SK-N-SH (cell line): ENCODE data around the gene NIT2. TPM values are rescaled to one million over a fixed set of nuclear protein-coding genes. Genes with fewer than 3 reads are reported as not detected.

Experiments
- CTCF ChIA-PET: fragments of 300-600, 350-600 bp; formaldehyde crosslinking; extraction: SDS; loops from one replicate; lab custom pipeline; 2021; lab: Yijun Ruan, JAX
- POLR2A ChIA-PET: fragments of 350-600 bp; sonication (Branson Sonifier 250); formaldehyde crosslinking; extraction: SDS; loops from one replicate; lab custom pipeline; 2020; ENCODE audit warnings: antibody characterized with exemption, inconsistent platforms; lab: Yijun Ruan, JAX
- DNase-seq: peaks from one replicate; pipeline ENCODE4 v3.0.0; 2012
- H2AFZ ChIP-seq: fragments of 200-600 bp; sonication (generic); 2 replicates; pipeline ENCODE4 v1.8.1; 2016; ENCODE audit warnings: antibody characterized with exemption, mild to moderate bottlenecking, low read depth
- H3F3A ChIP-seq: fragments of 200-600 bp; sonication (generic); replicated peaks from 2 replicates; pipeline ENCODE3; 2016; ENCODE audit warnings: antibody characterized with exemption, mild to moderate bottlenecking; ENCODE audit not compliant: insufficient read depth
- H3K27ac ChIP-seq, 2 experiments: fragments of 200-500 bp in 1 of 2; fragments of 200-600 bp in 1 of 2; sonication (Bioruptor generic) in 1 of 2; sonication (generic), shearing (Covaris generic) in 1 of 2; 2 replicates each; pipeline versions ENCODE4 v1.5.1 to v1.6.1; 2014 to 2016; ENCODE audit warnings: low read depth in 2 of 2, inconsistent platforms in 1 of 2, low read length in 1 of 2, mild to moderate bottlenecking in 1 of 2, mixed read lengths in 1 of 2
- H3K27me3 ChIP-seq: fragments of 200-600 bp; sonication (generic), shearing (Covaris generic); 2 replicates; pipeline ENCODE4 v1.6.1; 2016; ENCODE audit warnings: mixed run types; ENCODE audit not compliant: insufficient read depth
- H3K36me3 ChIP-seq, 2 experiments: fragments of 200-500 bp in 1 of 2; fragments of 200-600 bp in 1 of 2; sonication (Bioruptor generic) in 1 of 2; sonication (generic) in 1 of 2; replicated peaks in 1 of 2; 2 replicates each; pipeline versions ENCODE3 to v1.5.1; 2014 to 2016; ENCODE audit warnings: low read length in 1 of 2, mild to moderate bottlenecking in 1 of 2; ENCODE audit not compliant: insufficient read depth in 2 of 2, control insufficient read depth in 1 of 2
- H3K4me1 ChIP-seq, 2 experiments: fragments of 200-500 bp in 1 of 2; fragments of 200-600 bp in 1 of 2; sonication (Bioruptor generic) in 1 of 2; sonication (generic), shearing (Covaris generic) in 1 of 2; 2 replicates each; pipeline versions ENCODE4 v1.5.1 to v1.6.1; 2014 to 2016; ENCODE audit warnings: low read depth in 1 of 2, low read length in 1 of 2, mixed run types in 1 of 2; ENCODE audit not compliant: insufficient read depth in 2 of 2, control insufficient read depth in 1 of 2
- H3K4me2 ChIP-seq: fragments of 200-600 bp; sonication (generic), shearing (Covaris generic); 2 replicates; pipeline ENCODE4 v1.6.1; 2017; ENCODE audit warnings: mixed run types
- H3K4me3 ChIP-seq, 2 experiments: fragments of 200-500 bp in 1 of 2; fragments of 200-600 bp in 1 of 2; sonication (Bioruptor generic) in 1 of 2; sonication (generic), shearing (Covaris generic) in 1 of 2; 2 replicates each; pipeline versions ENCODE4 v1.5.1 to v1.8.1; 2014 to 2016; ENCODE audit warnings: low read depth in 2 of 2, inconsistent platforms in 1 of 2, low read length in 1 of 2, mild to moderate bottlenecking in 1 of 2, mixed read lengths in 1 of 2, moderate library complexity in 1 of 2
- H3K79me2 ChIP-seq: fragments of 200-600 bp; sonication (generic); 2 replicates; pipeline ENCODE4 v1.8.1; 2017; ENCODE audit warnings: mild to moderate bottlenecking; ENCODE audit not compliant: insufficient read depth
- H3K9ac ChIP-seq: fragments of 200-600 bp; sonication (generic); 2 replicates; pipeline ENCODE4 v1.6.1; 2017; ENCODE audit warnings: mixed run types
- H3K9me2 ChIP-seq: fragments of 200-600 bp; sonication (generic); 2 replicates; pipeline ENCODE4 v1.6.1; 2017; ENCODE audit warnings: mixed run types
- H3K9me3 ChIP-seq: fragments of 200-600 bp; sonication (generic); 2 replicates; pipeline ENCODE4 v1.6.1; 2017; ENCODE audit warnings: mixed run types, mild to moderate bottlenecking, moderate library complexity
- H4K20me1 ChIP-seq: fragments of 200-600 bp; sonication (generic); 2 replicates; pipeline ENCODE4 v1.6.1; 2017; ENCODE audit warnings: mild to moderate bottlenecking, mixed run types; ENCODE audit not compliant: insufficient read depth
- CHD2 ChIP-seq: fragments of 150-350 bp; IDR thresholded peaks from 2 replicates; pipeline ENCODE4 v1.6.1; 2018; ENCODE audit warnings: low read length; ENCODE audit not compliant: partially characterized antibody
- EP300 ChIP-seq, 2 experiments: IDR thresholded peaks; 2 replicates each; pipeline versions ENCODE4 v1.4.0 to v1.6.1; 2012; ENCODE audit warnings: borderline replicate concordance in 1 of 2, low read depth in 1 of 2, low read length in 1 of 2
- FOXJ3 ChIP-seq: sonication (generic); formaldehyde crosslinking; IDR thresholded peaks from 2 replicates; pipeline ENCODE4 v1.5.1; 2020; ENCODE audit warnings: mild to moderate bottlenecking, missing genetic modification reagents
- FOXM1 ChIP-seq: IDR thresholded peaks from 2 replicates; pipeline ENCODE4 v1.4.0; 2012; ENCODE audit warnings: low read depth, mild to moderate bottlenecking
- GATA2 ChIP-seq: sonication (generic); formaldehyde crosslinking; IDR thresholded peaks from 2 replicates; pipeline ENCODE4 v1.5.0; 2020; ENCODE audit warnings: mild to moderate bottlenecking, missing genetic modification reagents
- MEF2A ChIP-seq: IDR thresholded peaks from 2 replicates; pipeline ENCODE4 v1.4.0; 2012; ENCODE audit warnings: low read depth, borderline replicate concordance
- POLR2AphosphoS5 ChIP-seq: IDR thresholded peaks from 2 replicates; pipeline ENCODE4 v1.6.1; 2012; ENCODE audit warnings: low read depth, low read length
- RAD21 ChIP-seq: IDR thresholded peaks from 2 replicates; pipeline ENCODE4 v1.6.1; 2012; ENCODE audit warnings: mild to moderate bottlenecking, low read length
- RCOR1 ChIP-seq: fragments of 150-350 bp; IDR thresholded peaks from 2 replicates; pipeline ENCODE4 v1.6.1; 2017; ENCODE audit warnings: antibody characterized with exemption, low read length
- RXRA ChIP-seq: IDR thresholded peaks from 2 replicates; pipeline ENCODE4 v1.4.0; 2012; ENCODE audit warnings: low read depth, mild to moderate bottlenecking, borderline replicate concordance
- SIN3A ChIP-seq: IDR thresholded peaks from 2 replicates; pipeline ENCODE4 v1.6.1; 2012; ENCODE audit warnings: low read depth, mild to moderate bottlenecking, low read length, moderate library complexity, borderline replicate concordance
- YY1 ChIP-seq: IDR thresholded peaks from 2 replicates; pipeline ENCODE4 v1.4.0; 2012; ENCODE audit warnings: low read depth, mild to moderate bottlenecking
- WGBS: methylation state at CpG from one replicate; pipeline ENCODE4 v1.1.6; 2017; ENCODE audit warnings: low lambda C conversion rate; 5-methylcytosine and 5-hydroxymethylcytosine counted together
- polyA plus RNA-seq, 3 experiments: library from polyadenylated mRNA; depleted of rRNA; stranded (reverse); fragments of >200 nt; gene quantifications; 2 replicates each; pipeline ENCODE4 v1.2.3, GENCODE V29; 2012
- TF ChIP-seq, protein P1 (sequence below): IDR thresholded peaks from 2 replicates; pipeline ENCODE4 v1.4.0; 2012; ENCODE audit warnings: low read depth

The NIT2 gene
- polyA plus RNA-seq, 1 of the 3 experiments (the other 2 are of a cell fraction), result 28.6 TPM

DNA sequence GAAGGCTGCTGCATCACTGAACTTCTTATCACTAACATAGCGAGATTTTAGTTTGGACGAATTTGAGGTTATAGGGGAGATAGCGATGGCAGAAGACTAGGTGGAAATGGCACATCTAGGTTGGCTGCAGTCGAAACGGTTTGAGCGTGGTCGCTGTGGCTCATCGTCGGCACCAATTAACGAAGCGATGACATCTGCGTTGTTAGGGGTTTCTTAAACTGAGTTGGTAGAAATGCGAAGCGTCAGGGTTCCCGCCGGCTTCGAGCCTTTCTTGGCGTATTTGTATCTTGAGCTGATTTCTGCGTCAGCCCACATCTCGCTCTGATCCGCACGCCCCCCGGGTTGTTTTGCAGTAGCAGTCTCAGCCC lies 67.1 kb downstream of the NIT2 start:
- Histone ChIP-seq H2AFZ (peak overlapping the region; percentile 93), H3K9ac (peak overlapping the region; percentile 83), H3K9me2 (no peaks in the 10 kb centered on the region), H3K9me3 (no peaks in the 10 kb centered on the region), H3K4me2 (peak overlapping the region; percentile 89), H3K36me3 (peaks cover 0 to 5% of the 10 kb centered on the region in 2 experiments), H3K27ac (peak overlapping the region; percentile 94 to 99), H3K79me2 (peaks cover 85% of the 10 kb centered on the region), H3K27me3 (no peaks in the 10 kb centered on the region), H3K4me1 (peaks cover 0 to 13% of the 10 kb centered on the region in 2 experiments; a peak in 3 of 4 replicates), H3K4me3 (peak overlapping the region; percentile 87 to 97), H4K20me1 (peaks cover 26% of the 10 kb centered on the region), H3F3A (peaks cover 3% of the 10 kb centered on the region)
- peak; percentile 20 for DNase-seq
- ChIA-PET CTCF (interaction anchor here (0.7 to 1.5 kb wide), 7 partner anchors 62 to 570 kb away, joined by 3 read pairs; partner anchors contain the start of gene TMEM45A), POLR2A (interaction anchor here (0.6 to 2.6 kb wide), 7 partner anchors 13 to 1169 kb away, joined by 3 to 6 read pairs (median 3); partner anchors contain the start of gene TMEM45A)
- WGBS, result 2% methylated on average over 23 of the region's 23 CpGs
- TF ChIP-seq YY1, result 0 out of 2 replicates have a peak, but pooled peaks have one; percentile 14
- no peak for TF ChIP-seq FOXJ3 (CRISPR knock-in tag)
- no peak for TF ChIP-seq RAD21
- TF ChIP-seq CHD2, result no peak
- TF ChIP-seq EP300 (IDR thresholded peaks at IDR 0.05; ENCODE audit: borderline replicate concordance in 1 of 2, low read depth in 1 of 2, low read length in 1 of 2), result no peak
- TF ChIP-seq FOXM1, result 0 out of 2 replicates have a peak, but pooled peaks have one; percentile 21

- peaks cover 3% of the 10 kb centered on the region for H3F3A ChIP-seq
- peak overlapping the region; percentile 83 for H3K9ac ChIP-seq
- peak; percentile 25 for DNase-seq
- H3K9me3 ChIP-seq, result peaks cover under 1% of the 10 kb centered on the region; the same call in 1 of the 2 replicates
- peaks cover 0 to 13% of the 10 kb centered on the region in 2 experiments; a peak in 3 of 4 replicates for H3K4me1 ChIP-seq
- no peaks in the 10 kb centered on the region for H3K27me3 ChIP-seq
- peak overlapping the region; percentile 94 to 99 for H3K27ac ChIP-seq
- ChIA-PET CTCF (interaction anchor here (0.7 to 2.5 kb wide), 5 partner anchors 30 to 571 kb away, joined by 3 to 8 read pairs (median 3); no protein-coding TSS in a partner anchor), POLR2A (interaction anchor here (1.2 to 2.6 kb wide), 2 partner anchors 91 to 109 kb away, joined by 3 to 6 read pairs; partner anchors contain the start of gene TMEM45A)
- peaks cover 85% of the 10 kb centered on the region for H3K79me2 ChIP-seq
- peak; percentile 44 for TF ChIP-seq RCOR1
- no peak for TF ChIP-seq FOXJ3 (CRISPR knock-in tag)
- TF ChIP-seq, protein P1, sequence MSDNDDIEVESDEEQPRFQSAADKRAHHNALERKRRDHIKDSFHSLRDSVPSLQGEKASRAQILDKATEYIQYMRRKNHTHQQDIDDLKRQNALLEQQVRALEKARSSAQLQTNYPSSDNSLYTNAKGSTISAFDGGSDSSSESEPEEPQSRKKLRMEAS, result no peak
- TF ChIP-seq RXRA, result no peak
- TF ChIP-seq MEF2A, result peak; percentile 53; the same call in 1 of the 2 replicates
- peak; percentile 66; the same call in 1 of the 2 replicates for TF ChIP-seq GATA2
- no peak for TF ChIP-seq POLR2AphosphoS5
- TF ChIP-seq FOXM1, result peak; percentile 4; the same call in 1 of the 2 replicates
- no peak for TF ChIP-seq SIN3A
- peak overlapping the region; percentile 89 for H3K4me2 ChIP-seq
- H3K36me3 ChIP-seq, result peaks cover 0 to 10% of the 10 kb centered on the region in 2 experiments
- H3K9me2 ChIP-seq, result no peaks in the 10 kb centered on the region
- peaks cover 20% of the 10 kb centered on the region for H4K20me1 ChIP-seq
- H2AFZ ChIP-seq, result peak overlapping the region; percentile 93
- H3K4me3 ChIP-seq, result peak overlapping the region; percentile 87 to 97
- 0% methylated on average over 2 of the region's 2 CpGs for WGBS
These were observed 67.7 kb downstream of the NIT2 start for GRCh38 chr3:100402256-100402655.
